Skeletal muscle tissue (tissue), 4 donors: ENCODE results near the gene HAUS7. TPM values are rescaled to one million over a fixed set of nuclear protein-coding genes. Genes with fewer than 3 reads are reported as not detected.

ENCODE experiments used
- H3K27ac ChIP-seq: one replicate; pipeline ENCODE4 v1.7.0; 2013; ENCODE audit warnings: mild to moderate bottlenecking, low read depth, low read length, inconsistent platforms
- H3K27me3 ChIP-seq, 3 donors: one replicate each; pipeline ENCODE4 v1.7.0; 2013; ENCODE audit warnings: low read length in 3 of 3; ENCODE audit not compliant: control insufficient read depth in 3 of 3, insufficient read depth in 3 of 3
- H3K36me3 ChIP-seq, 3 donors: one replicate each; pipeline ENCODE4 v1.7.0; 2013; ENCODE audit warnings: low read length in 3 of 3; ENCODE audit not compliant: control insufficient read depth in 3 of 3, insufficient read depth in 3 of 3
- H3K4me1 ChIP-seq, 3 donors: one replicate each; pipeline ENCODE4 v1.7.0; 2013; ENCODE audit warnings: low read length in 3 of 3, mild to moderate bottlenecking in 3 of 3; ENCODE audit not compliant: control insufficient read depth in 3 of 3, insufficient read depth in 3 of 3
- H3K4me3 ChIP-seq, 3 donors: one replicate each; pipeline ENCODE4 v1.7.0; 2013; ENCODE audit warnings: low read length in 3 of 3
- H3K9ac ChIP-seq, 3 donors: one replicate each; pipeline ENCODE4 v1.7.0; 2013; ENCODE audit warnings: low read length in 3 of 3, mild to moderate bottlenecking in 3 of 3, moderate library complexity in 2 of 3, low read depth in 1 of 3
- H3K9me3 ChIP-seq, 3 donors: one replicate each; pipeline ENCODE4 v1.7.0; 2013; ENCODE audit warnings: low read length in 3 of 3; ENCODE audit not compliant: control insufficient read depth in 3 of 3
- total RNA-seq: library from RNA; depleted of rRNA; stranded (reverse); fragments of >200 nt; gene quantifications from one replicate; pipeline ENCODE4 v1.2.3, GENCODE V29; 2014
- donor health status: Osteomylitis.

The HAUS7 gene
- total RNA-seq, 1 donor from 2014 or later = 11.0 TPM

DNA sequence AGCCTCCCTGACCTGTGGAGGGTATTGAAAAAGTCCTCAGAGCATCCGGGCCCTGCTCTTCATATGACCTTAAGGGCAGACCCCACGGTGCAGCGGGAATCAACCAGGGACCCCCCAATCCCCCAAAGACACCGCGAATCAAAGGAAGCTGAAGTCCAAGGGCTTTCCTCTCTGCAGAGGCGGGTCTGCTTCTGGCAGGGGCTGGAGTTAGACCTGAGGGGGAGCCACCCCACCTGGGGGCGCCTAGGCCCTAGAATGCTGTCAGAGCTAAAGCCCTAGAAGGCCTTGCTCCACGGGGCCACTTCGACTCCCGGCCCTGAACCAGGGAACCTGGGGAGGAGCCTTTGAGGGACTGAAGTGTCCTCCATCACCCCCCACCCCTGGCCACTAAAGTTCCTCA lies 2.8 kb upstream of the HAUS7 start:
- peaks cover 20 to 34% (median 27%) of the 10 kb centered on the region in 3 donors for H3K4me1 ChIP-seq
- H3K4me3 ChIP-seq = no peak overlapping the region
- peak overlapping the region; percentile 12 for H3K27ac ChIP-seq
- no peaks in the 10 kb centered on the region for H3K9me3 ChIP-seq
- H3K36me3 ChIP-seq = no peaks in the 10 kb centered on the region
- H3K9ac ChIP-seq = no peak overlapping the region
- H3K27me3 ChIP-seq = peaks cover 0 to 6% (median 0%) of the 10 kb centered on the region in 3 donors

DNA sequence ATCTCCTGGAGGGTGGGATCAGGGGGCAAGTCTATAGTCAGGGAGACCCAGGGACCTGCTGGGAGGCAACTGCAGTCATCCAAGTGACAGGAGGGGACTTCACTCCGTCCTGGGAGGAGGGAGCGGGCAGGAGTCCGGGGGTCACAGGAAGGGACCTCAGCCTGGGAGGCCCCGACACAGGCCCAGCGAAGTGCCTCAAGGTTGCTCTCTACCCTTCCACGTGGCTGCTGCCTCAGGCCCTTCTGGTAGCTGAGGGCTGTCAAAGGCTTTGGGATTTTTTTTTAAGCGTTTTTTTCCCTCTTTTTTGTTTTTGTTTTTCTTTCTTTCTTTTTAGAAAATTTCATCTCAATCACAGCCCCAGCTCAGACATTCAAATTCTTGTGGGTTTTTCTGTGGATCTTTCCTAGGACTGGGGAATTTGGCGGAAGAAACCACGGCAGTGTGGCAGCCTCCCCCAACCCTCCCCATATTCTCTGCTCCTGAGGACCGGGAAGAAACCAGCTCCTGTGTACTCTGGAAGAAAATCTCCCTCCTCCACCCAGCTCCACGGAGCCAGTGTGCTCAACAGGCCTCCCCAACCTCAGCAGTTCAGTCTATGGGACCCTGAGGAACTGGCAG lies 1.4 kb upstream of the HAUS7 start:
- Histone ChIP-seq H3K4me3 (no peak overlapping the region), H3K9me3 (no peaks in the 10 kb centered on the region), H3K36me3 (peaks cover 0 to 2% (median 0%) of the 10 kb centered on the region in 3 donors), H3K9ac (no peak overlapping the region), H3K27ac (peak overlapping the region; percentile 70), H3K4me1 (peaks cover 17 to 26% (median 22%) of the 10 kb centered on the region in 3 donors), H3K27me3 (peaks cover 0 to 6% (median 0%) of the 10 kb centered on the region in 3 donors)

DNA sequence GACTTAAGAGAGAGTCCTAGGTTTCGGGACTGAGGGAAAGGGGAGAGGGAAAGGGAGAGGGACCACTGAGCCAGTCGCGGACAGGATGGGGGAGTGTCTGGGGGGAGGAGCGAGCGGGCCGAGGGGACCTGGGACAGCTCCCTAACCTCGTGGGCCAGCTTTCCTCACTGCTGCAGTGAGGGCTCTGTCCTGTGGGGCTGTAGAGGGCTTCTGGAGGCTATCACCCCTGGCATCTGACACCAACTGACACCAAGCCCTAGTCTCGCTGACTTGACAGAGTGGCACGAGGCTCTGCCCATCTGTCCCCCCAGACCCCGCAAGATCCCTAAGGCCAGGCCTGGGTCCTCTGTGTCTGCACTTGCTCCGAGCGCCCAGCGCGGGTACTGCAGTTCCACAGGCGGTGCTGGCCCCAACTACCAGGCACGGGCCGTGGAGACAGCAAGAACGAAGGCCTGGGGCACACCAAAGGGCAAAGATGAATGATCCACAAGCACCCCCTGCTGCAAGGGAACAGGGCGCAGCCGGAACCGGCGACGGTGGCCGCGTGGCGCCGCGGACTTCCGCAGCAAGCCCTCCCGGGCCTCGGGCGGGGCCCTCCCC lies 465 bp downstream of the HAUS7 start:
- peak overlapping the region; percentile 71 to 77 (median 74) for H3K4me3 ChIP-seq
- H3K9me3 ChIP-seq = no peaks in the 10 kb centered on the region
- peak overlapping the region; percentile 44 for H3K27ac ChIP-seq
- peaks cover 0 to 2% (median 0%) of the 10 kb centered on the region in 3 donors for H3K36me3 ChIP-seq
- peaks cover 12 to 15% (median 12%) of the 10 kb centered on the region in 3 donors for H3K4me1 ChIP-seq
- H3K9ac ChIP-seq = peak overlapping the region; percentile 65 to 78 (median 73)
- H3K27me3 ChIP-seq = no peaks in the 10 kb centered on the region

DNA sequence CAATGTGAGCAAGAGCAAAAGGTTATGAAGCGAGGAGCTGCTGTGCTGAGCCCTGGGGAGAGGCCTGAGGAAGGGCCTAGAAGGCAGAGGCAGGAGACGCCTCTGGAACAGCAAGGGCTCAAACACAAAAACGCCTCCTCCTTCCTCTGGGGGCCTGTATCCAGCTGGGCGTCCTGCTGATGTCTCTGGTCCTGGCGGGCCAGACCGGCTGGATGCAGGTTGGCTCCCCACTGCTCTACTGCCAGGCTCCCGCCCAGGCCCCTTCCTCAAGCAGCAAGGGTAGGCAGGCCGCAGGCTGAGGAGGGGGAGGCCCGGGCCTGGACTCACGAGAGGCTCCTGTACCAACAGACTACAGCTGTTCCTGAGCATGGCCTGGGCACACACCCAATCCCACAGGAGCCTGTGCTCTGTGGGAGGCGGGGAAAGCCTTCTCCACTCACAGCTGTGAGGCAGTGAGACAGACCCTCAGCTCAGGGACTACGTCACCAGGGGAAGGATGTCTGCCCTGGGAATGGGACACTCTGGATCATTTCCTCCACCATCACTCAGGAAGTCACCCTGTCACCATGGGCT lies 2.3 kb downstream of the HAUS7 start:
- Histone ChIP-seq H3K4me1 (peaks cover 9 to 15% (median 12%) of the 10 kb centered on the region in 3 donors), H3K27ac (no peak overlapping the region), H3K9ac (no peak overlapping the region), H3K4me3 (no peak overlapping the region), H3K9me3 (no peaks in the 10 kb centered on the region), H3K27me3 (no peaks in the 10 kb centered on the region), H3K36me3 (peaks cover 0 to 3% (median 0%) of the 10 kb centered on the region in 3 donors)

- Histone ChIP-seq H3K9me3 (no peaks in the 10 kb centered on the region), H3K9ac (no peak overlapping the region), H3K27me3 (no peaks in the 10 kb centered on the region), H3K27ac (no peak overlapping the region), H3K36me3 (peaks cover 0 to 3% (median 0%) of the 10 kb centered on the region in 3 donors), H3K4me1 (peaks cover 6 to 12% (median 8%) of the 10 kb centered on the region in 3 donors), H3K4me3 (no peak overlapping the region)
Observed at GRCh38 chrX:153465691-153466380, 4.5 kb downstream of the HAUS7 start.

- Histone ChIP-seq H3K9me3 (no peaks in the 10 kb centered on the region), H3K27me3 (no peaks in the 10 kb centered on the region), H3K4me3 (no peak overlapping the region), H3K36me3 (peaks cover 0 to 3% (median 0%) of the 10 kb centered on the region in 3 donors), H3K9ac (no peak overlapping the region), H3K27ac (no peak overlapping the region), H3K4me1 (peaks cover 0 to 7% (median 0%) of the 10 kb centered on the region in 3 donors)
Observed at GRCh38 chrX:153464116-153464515, 6.3 kb downstream of the HAUS7 start.

GRCh38 chrX:153463556-153463955 lies 6.8 kb downstream of the HAUS7 start:
- no peak overlapping the region for H3K27ac ChIP-seq
- no peaks in the 10 kb centered on the region for H3K27me3 ChIP-seq
- no peak overlapping the region for H3K4me3 ChIP-seq
- no peaks in the 10 kb centered on the region for H3K9me3 ChIP-seq
- H3K4me1 ChIP-seq = peaks cover 0 to 3% (median 0%) of the 10 kb centered on the region in 3 donors
- H3K36me3 ChIP-seq = peaks cover 0 to 3% (median 0%) of the 10 kb centered on the region in 3 donors
- no peak overlapping the region for H3K9ac ChIP-seq

GRCh38 chrX:153463031-153463430 lies 7.3 kb downstream of the HAUS7 start:
- H3K9me3 ChIP-seq = no peaks in the 10 kb centered on the region
- H3K4me1 ChIP-seq = peaks cover 0 to 4% (median 3%) of the 10 kb centered on the region in 3 donors
- H3K27me3 ChIP-seq = no peaks in the 10 kb centered on the region
- H3K9ac ChIP-seq = no peak overlapping the region
- no peak overlapping the region for H3K4me3 ChIP-seq
- peaks cover 0 to 3% (median 0%) of the 10 kb centered on the region in 3 donors for H3K36me3 ChIP-seq
- H3K27ac ChIP-seq = no peak overlapping the region

DNA sequence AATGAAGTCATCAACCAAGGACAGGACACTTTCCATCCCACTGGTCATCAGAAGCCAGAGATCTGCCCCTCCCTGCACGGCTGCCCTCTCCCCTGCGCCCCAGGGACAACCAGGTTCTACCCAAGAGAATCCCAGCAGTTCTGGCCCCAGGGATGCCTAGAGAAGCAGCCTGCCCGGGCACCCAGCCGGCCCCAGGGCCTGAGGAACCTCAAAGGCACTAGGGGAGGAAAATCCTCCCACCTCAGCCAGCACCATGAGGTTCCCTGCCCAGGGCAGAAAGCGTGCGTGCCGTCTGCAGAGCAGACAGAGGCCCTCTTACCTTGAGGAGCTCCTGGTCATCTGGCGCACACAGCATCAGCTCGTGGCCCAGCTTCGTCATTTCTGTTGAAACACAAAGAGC lies 8.1 kb downstream of the HAUS7 start:
- Histone ChIP-seq H3K27me3 (no peaks in the 10 kb centered on the region), H3K4me1 (peaks cover 0 to 10% (median 6%) of the 10 kb centered on the region in 3 donors), H3K9me3 (no peaks in the 10 kb centered on the region), H3K36me3 (peaks cover 0 to 2% (median 0%) of the 10 kb centered on the region in 3 donors), H3K9ac (no peak overlapping the region), H3K27ac (no peak overlapping the region), H3K4me3 (no peak overlapping the region)
